GM12873 (cell line): ENCODE data around the gene C1QC.

ENCODE experiments used
- CTCF ChIP-seq: IDR thresholded peaks from 2 replicates; pipeline ENCODE4 v1.5.1; 2012; ENCODE audit warnings: low read depth, mild to moderate bottlenecking, moderate library complexity, low read length, control low read depth; ENCODE audit not compliant: insufficient read depth; ENCODE audit errors: missing control alignments

C1QC gene

DNA sequence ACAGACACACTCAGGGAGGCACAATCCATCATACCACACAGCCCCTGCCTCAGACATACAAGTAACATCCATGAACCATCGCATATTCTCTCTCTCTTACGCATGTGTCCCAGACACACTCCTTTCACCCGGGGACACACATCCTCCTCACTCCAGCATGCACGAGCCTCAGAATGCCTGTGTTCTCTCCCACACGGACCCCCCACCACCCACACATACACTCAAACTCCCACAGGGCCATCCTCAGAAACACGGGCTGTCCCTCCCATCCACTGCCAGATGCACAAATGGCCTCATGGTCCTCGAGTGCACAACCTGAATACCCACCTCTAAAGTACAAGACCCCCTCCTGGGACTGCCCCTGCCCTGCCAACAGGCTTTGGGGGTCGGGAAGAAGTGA, 2.2 kb upstream of the C1QC start:
- TF ChIP-seq CTCF, result no peak

GRCh38 chr1:22641906-22642636, 1.4 kb upstream of the C1QC start:
- peak; percentile 88 for TF ChIP-seq CTCF

DNA sequence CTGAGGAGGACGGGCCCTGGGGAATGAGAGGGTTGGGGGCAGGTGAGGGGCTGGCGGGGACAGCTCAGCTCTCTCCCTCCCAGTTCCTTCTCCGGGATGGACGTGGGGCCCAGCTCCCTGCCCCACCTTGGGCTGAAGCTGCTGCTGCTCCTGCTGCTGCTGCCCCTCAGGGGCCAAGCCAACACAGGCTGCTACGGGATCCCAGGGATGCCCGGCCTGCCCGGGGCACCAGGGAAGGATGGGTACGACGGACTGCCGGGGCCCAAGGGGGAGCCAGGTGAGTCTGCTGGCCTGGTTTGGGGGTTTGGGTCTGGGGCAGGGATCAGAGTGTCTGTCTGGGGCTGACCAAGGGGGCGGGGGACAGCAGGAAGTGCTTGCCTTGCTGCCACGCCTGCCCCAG, 495 bp downstream of the C1QC start:
- TF ChIP-seq CTCF, result no peak

DNA sequence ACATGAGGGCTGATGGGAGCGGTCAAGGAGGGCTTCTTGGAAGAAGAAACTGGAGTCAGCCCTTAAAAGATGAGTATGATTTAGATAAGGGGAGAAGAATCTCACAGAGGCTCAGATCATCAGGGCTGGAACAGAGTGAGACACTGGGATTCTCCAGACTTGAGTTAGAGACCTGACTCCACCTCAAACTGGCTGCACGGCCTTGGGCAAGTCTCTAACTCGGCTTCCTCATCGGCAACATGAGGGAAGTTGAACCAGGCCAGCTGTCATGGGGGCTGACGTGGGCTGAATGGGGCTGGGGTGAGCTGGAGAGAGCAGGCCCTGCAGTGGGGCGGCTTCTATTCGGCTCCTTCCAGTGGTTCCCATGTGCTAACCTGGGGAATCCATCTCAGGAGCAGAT, 2.5 kb downstream of the C1QC start:
- no peak for TF ChIP-seq CTCF

DNA sequence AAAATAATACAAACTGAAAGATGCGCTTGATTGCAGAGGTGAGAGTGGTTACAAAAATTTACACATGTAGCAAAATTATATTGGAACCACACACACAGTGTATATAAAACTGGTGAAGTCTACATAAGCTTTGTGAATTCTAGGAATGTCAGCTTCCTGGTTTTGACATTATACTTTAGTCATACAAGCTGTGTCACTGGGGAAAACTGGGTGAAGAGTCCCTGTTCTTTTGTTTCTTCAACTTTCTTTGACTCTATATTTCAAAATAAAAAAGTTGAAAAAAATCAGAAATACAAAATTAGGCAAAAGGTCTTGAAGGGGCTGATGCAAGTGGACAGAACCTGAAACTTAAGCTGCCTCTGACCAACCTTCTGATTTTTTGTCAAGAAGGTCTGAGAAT, 3.0 kb downstream of the C1QC start:
- no peak for TF ChIP-seq CTCF

DNA sequence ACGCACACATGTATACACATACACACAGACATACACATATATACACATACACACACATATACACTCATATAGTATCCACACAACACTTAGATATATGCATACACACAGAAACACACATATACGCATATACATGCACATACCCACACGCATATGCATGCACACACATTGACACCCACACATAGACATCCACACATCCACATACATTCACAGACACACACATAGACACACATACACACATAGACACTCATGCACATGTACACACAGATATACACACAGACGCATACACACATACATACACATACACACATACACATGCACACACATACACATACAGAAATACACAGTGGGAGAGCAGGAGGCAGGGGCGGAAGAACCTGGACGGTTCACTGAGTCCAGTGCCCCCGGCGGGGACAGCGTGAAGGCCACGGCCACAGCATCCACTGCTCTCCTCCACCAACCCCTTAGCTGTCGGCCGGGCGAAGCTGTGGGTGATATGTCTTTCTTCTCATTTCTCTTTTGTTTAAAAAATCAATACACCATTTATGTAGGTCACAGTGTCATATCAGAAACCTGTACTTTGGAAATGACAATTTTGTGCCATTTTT, 6.8 kb downstream of the C1QC start:
- peak; percentile 7 for TF ChIP-seq CTCF

- no peak for TF ChIP-seq CTCF
Observed at GRCh38 chr1:22651941-22652856, 8.8 kb downstream of the C1QC start.
